ENCODE data around the gene EDC3.
"Not testable (repeated sequence)": the region's sequence is repeated elsewhere in the genome, so short reads cannot be mapped to it uniquely, and the experiment has no call there.

EDC3 gene
- total RNA-seq: 12.1 to 41.0 (median 28.5) reads per million in 9 experiments

GRCh38 chr15:74695597-74696397 is at the start of gene EDC3:
EDC3 (minus strand) TSS chr15:74696024; CDS start chr15:74675124, 20,900 bp downstream.
- peaks cover 10% of the 10 kb centered on the region for H3K36me3 Mint-ChIP-seq (ENCODE audit: insufficient read depth)
- H3K27me3 Mint-ChIP-seq: peaks cover 0 to 2% of the 10 kb centered on the region in 2 donors
- H3K4me1 Mint-ChIP-seq (ENCODE audit: low read depth in 2 of 2): peaks cover 27 to 30% of the 10 kb centered on the region in 2 donors

GRCh38 chr15:74742422-74742821 is 46.6 kb upstream of the EDC3 start:
- ATAC-seq (replicated peaks) (no peak), DNase-seq (no peak)
- Mint-ChIP-seq H3K4me1 (ENCODE audit: low read depth in 2 of 2) (no peaks in the 10 kb centered on the region), H3K27ac (no peak overlapping the region), H3K27me3 (peaks cover 36 to 41% of the 10 kb centered on the region in 2 donors), H3K36me3 (ENCODE audit: insufficient read depth) (no peaks in the 10 kb centered on the region), H3K4me3 (no peak overlapping the region), H3K9me3 (peaks cover 0 to 4% of the 10 kb centered on the region in 2 donors)

More at GRCh38 chr15:74695597-74696397, at the start of gene EDC3:
- peak; percentile 79 to 86 (median 85) for DNase-seq
- Mint-ChIP-seq H3K9me3 (peaks cover 0 to 1% of the 10 kb centered on the region in 2 donors), H3K27ac (peak within 1 kb of the TSS; percentile 98 to 99), H3K4me3 (peak within 1 kb of the TSS; percentile 99 to 100)
- peak; percentile 94 for ATAC-seq (replicated peaks)

- not testable (repeated sequence) for H3K27ac Mint-ChIP-seq; H3K4me3 Mint-ChIP-seq; DNase-seq; H3K9me3 Mint-ChIP-seq; ATAC-seq (replicated peaks); H3K36me3 Mint-ChIP-seq (ENCODE audit: insufficient read depth); H3K4me1 Mint-ChIP-seq (ENCODE audit: low read depth in 2 of 2)
- peaks cover 75 to 80% of the 10 kb centered on the region in 2 donors for H3K27me3 Mint-ChIP-seq
Measured at GRCh38 chr15:74738239-74738638, 42.4 kb upstream of the EDC3 start.

- no peaks in the 10 kb centered on the region for H3K4me1 Mint-ChIP-seq (ENCODE audit: low read depth in 2 of 2)
- ATAC-seq (replicated peaks): no peak
- H3K36me3 Mint-ChIP-seq (ENCODE audit: insufficient read depth): peaks cover 4% of the 10 kb centered on the region
- DNase-seq: no peak
- no peak overlapping the region for H3K27ac Mint-ChIP-seq
- H3K27me3 Mint-ChIP-seq: peaks cover 75 to 83% of the 10 kb centered on the region in 2 donors
- peaks cover 0 to 4% of the 10 kb centered on the region in 2 donors for H3K9me3 Mint-ChIP-seq
- H3K4me3 Mint-ChIP-seq: no peak overlapping the region
Measured at GRCh38 chr15:74735305-74735704, 39.5 kb upstream of the EDC3 start.

GRCh38 chr15:74733269-74733668 is 37.4 kb upstream of the EDC3 start:
- DNase-seq (no peak), ATAC-seq (replicated peaks) (no peak)
- peaks cover 4% of the 10 kb centered on the region for H3K36me3 Mint-ChIP-seq (ENCODE audit: insufficient read depth)
- peaks cover 73 to 81% of the 10 kb centered on the region in 2 donors for H3K27me3 Mint-ChIP-seq
- no peaks in the 10 kb centered on the region for H3K4me1 Mint-ChIP-seq (ENCODE audit: low read depth in 2 of 2)
- peaks cover 0 to 4% of the 10 kb centered on the region in 2 donors for H3K9me3 Mint-ChIP-seq
- H3K4me3 Mint-ChIP-seq: no peak overlapping the region
- no peak overlapping the region for H3K27ac Mint-ChIP-seq

GRCh38 chr15:74732846-74733245 is 37.0 kb upstream of the EDC3 start:
- no peaks in the 10 kb centered on the region for H3K4me1 Mint-ChIP-seq (ENCODE audit: low read depth in 2 of 2)
- no peak for DNase-seq
- peaks cover 4% of the 10 kb centered on the region for H3K36me3 Mint-ChIP-seq (ENCODE audit: insufficient read depth)
- H3K4me3 Mint-ChIP-seq: no peak overlapping the region
- H3K27me3 Mint-ChIP-seq: peaks cover 69 to 81% of the 10 kb centered on the region in 2 donors
- H3K27ac Mint-ChIP-seq: no peak overlapping the region
- no peak for ATAC-seq (replicated peaks)
- H3K9me3 Mint-ChIP-seq: no peaks in the 10 kb centered on the region

GRCh38 chr15:74730619-74731316 is 34.9 kb upstream of the EDC3 start:
- Mint-ChIP-seq H3K9me3 (no peaks in the 10 kb centered on the region), H3K4me1 (ENCODE audit: low read depth in 2 of 2) (peaks cover 6% of the 10 kb centered on the region in 2 donors), H3K4me3 (no peak overlapping the region), H3K27me3 (peaks cover 57 to 70% of the 10 kb centered on the region in 2 donors), H3K27ac (no peak overlapping the region), H3K36me3 (ENCODE audit: insufficient read depth) (peaks cover 1% of the 10 kb centered on the region)
- no peak for ATAC-seq (replicated peaks)
- no peak for DNase-seq

GRCh38 chr15:74729372-74729771 is 33.5 kb upstream of the EDC3 start:
- Mint-ChIP-seq H3K4me1 (ENCODE audit: low read depth in 2 of 2) (peaks cover 11% of the 10 kb centered on the region in 2 donors), H3K27me3 (peaks cover 44 to 64% of the 10 kb centered on the region in 2 donors)
- H3K4me3 Mint-ChIP-seq; H3K27ac Mint-ChIP-seq; H3K36me3 Mint-ChIP-seq (ENCODE audit: insufficient read depth); ATAC-seq (replicated peaks); H3K9me3 Mint-ChIP-seq; DNase-seq: not testable (repeated sequence)

- not testable (repeated sequence) for H3K9me3 Mint-ChIP-seq; H3K4me3 Mint-ChIP-seq; DNase-seq; ATAC-seq (replicated peaks); H3K27ac Mint-ChIP-seq; H3K36me3 Mint-ChIP-seq (ENCODE audit: insufficient read depth)
- peaks cover 38 to 59% of the 10 kb centered on the region in 2 donors for H3K27me3 Mint-ChIP-seq
- peaks cover 11% of the 10 kb centered on the region in 2 donors for H3K4me1 Mint-ChIP-seq (ENCODE audit: low read depth in 2 of 2)
Measured at GRCh38 chr15:74728699-74729098, 32.9 kb upstream of the EDC3 start.

GRCh38 chr15:74727727-74728126 is 31.9 kb upstream of the EDC3 start:
- DNase-seq (no peak), ATAC-seq (replicated peaks) (no peak)
- H3K9me3 Mint-ChIP-seq: no peaks in the 10 kb centered on the region
- H3K27ac Mint-ChIP-seq: no peak overlapping the region
- H3K4me1 Mint-ChIP-seq (ENCODE audit: low read depth in 2 of 2): peaks cover 11% of the 10 kb centered on the region in 2 donors
- peaks cover 31 to 50% of the 10 kb centered on the region in 2 donors for H3K27me3 Mint-ChIP-seq
- peak overlapping the region; percentile 75 to 83 for H3K4me3 Mint-ChIP-seq
- no peaks in the 10 kb centered on the region for H3K36me3 Mint-ChIP-seq (ENCODE audit: insufficient read depth)

- Mint-ChIP-seq H3K9me3 (no peaks in the 10 kb centered on the region), H3K27me3 (peaks cover 26 to 41% of the 10 kb centered on the region in 2 donors), H3K36me3 (ENCODE audit: insufficient read depth) (no peaks in the 10 kb centered on the region), H3K4me3 (peak overlapping the region; percentile 75 to 83), H3K27ac (no peak overlapping the region), H3K4me1 (ENCODE audit: low read depth in 2 of 2) (peaks cover 11% of the 10 kb centered on the region in 2 donors)
- ATAC-seq (replicated peaks) (no peak), DNase-seq (no peak)
Measured at GRCh38 chr15:74726774-74727164, 30.9 kb upstream of the EDC3 start.

GRCh38 chr15:74725845-74726773 is 30.3 kb upstream of the EDC3 start:
- peaks cover 21 to 34% of the 10 kb centered on the region in 2 donors for H3K27me3 Mint-ChIP-seq

More at GRCh38 chr15:74725845-74726773, 30.3 kb upstream of the EDC3 start:
- Mint-ChIP-seq H3K4me3 (peak overlapping the region; percentile 83 to 85), H3K9me3 (no peaks in the 10 kb centered on the region), H3K4me1 (ENCODE audit: low read depth in 2 of 2) (peaks cover 11% of the 10 kb centered on the region in 2 donors), H3K36me3 (ENCODE audit: insufficient read depth) (no peaks in the 10 kb centered on the region), H3K27ac (no peak overlapping the region)
- peak; percentile 27 to 40 (median 28) for DNase-seq
- peak; percentile 75 for ATAC-seq (replicated peaks)
